Putamen (tissue), 1 donor: ENCODE measurements around the gene DNAJB12.
"Not testable (repeated sequence)": the region's sequence is repeated elsewhere in the genome, so short reads cannot be mapped to it uniquely, and the experiment has no call there.

Experiments
- DNase-seq: peaks from one replicate; pipeline ENCODE4 v3.0.0-alpha.2; 2016; ENCODE audit warnings: low spot score

The DNAJB12 gene

DNA sequence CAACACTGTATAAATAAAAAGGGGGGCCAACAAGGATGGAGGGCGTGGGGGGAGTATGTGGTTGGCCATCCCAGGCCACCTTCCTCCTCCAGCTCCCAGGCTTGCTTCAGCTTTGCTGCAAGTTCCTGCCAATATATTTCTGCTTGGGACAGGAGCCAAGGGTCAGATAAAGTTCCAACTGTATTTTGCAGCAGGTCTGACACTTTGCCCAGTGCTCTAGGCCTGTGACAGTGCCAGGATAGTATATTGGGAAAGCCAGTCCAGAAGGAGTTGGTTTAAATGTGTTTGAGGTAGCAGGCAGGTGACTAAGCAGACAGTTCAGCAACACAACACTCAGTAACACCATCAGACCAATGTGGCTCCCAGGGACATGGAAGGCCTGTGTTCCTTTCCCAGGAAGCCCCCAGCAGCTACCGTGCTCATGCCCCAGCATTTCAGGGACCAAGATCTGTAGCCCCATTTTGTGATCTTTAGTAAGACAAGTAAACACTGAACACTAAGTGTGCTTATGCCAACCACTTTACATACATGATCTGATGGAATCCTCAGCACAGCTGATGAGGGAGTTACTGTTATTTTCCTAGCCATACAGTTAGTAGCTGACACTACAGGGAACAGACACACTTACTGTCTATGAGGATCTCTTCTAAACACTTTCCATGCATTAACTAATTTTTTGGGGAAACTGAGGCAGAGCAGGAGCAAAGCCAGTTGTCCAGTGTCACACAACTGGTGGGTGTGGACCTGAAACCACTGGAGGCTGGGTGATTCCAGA, 38.9 kb downstream of the DNAJB12 start:
- no peak for DNase-seq

DNA sequence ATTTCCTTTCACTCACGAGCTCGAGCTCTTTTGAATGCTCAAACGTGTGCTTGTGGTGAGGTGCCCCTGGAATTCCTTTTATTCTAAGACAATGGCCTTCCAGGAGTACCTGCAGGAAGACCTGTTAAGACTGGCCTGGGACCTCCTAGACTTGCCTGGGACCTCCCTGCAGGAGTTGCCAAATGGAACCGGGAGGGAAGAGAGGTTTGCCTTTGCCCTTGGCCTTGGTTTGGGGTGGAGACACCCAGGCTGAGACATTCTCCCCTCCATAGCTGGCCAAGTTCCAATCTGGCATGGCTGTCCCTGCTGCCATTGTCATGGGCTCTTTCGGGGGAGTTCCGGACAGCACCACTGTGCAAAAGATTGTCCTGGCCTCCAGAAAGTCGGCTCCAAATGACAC, 39.7 kb downstream of the DNAJB12 start:
- no peak for DNase-seq

DNA sequence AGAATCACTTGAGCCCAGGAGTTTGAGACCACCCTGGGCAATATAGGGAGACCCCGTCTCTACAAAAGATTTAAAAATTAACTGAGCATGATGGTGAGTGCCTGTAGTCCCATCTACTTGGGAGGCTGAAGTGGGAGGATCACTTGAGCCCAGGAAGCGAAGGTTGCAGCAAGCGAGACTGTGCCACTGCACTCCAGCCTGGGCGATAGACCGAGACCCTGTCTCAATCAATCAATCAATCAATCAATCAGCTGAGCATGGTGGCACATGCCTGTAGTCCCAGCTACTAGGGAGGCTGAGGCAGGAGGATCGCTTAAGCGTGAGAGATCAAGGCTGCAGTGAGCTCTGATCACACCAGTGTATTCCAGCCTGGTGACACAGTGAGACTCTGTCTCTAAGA, 40.5 kb downstream of the DNAJB12 start:
- DNase-seq = no peak

DNA sequence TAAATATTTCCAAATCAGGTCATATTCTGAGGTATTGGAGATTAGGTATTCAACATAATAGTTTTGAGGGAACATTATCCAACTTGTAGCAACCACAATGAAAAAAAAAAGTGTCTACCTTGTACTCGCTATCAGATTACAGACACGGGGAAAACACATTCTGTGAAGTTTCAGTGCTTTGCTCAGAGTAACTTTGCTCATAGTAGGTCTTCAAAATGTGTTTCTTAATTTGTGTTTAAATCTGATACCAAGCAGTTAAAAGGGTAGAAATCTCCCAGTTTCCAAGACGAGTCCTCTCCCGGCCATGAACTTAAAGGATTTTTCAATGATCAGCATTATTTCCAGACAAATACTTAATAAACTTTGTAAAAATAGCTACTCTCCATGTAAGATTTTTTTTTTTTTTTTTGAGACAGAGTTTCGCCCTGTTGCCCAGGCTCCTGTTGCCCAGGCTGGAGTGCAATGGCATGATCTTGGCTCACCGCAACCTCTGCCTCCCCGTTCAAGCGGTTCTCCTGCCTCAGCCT, 41.8 kb downstream of the DNAJB12 start:
- no peak for DNase-seq

DNA sequence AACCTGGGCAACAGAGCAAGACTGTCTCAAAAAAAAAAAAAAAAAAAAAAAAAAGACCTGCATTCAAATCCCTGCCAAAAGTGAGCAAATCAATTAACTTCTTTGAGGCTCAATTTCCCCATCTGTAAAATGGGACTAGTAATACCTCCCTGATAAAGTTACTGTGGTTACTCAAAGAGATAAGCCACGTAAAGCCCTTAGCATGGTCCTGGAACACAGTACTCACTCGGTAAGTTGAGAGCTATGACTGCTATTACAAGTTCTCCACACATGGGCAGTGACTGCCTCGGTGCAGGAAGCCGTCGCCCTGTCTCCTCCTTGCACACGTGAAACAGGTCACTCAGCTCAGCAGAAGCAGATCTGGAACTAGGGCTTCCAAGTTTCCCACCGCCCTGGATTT, 43.1 kb downstream of the DNAJB12 start:
- DNase-seq = no peak

DNA sequence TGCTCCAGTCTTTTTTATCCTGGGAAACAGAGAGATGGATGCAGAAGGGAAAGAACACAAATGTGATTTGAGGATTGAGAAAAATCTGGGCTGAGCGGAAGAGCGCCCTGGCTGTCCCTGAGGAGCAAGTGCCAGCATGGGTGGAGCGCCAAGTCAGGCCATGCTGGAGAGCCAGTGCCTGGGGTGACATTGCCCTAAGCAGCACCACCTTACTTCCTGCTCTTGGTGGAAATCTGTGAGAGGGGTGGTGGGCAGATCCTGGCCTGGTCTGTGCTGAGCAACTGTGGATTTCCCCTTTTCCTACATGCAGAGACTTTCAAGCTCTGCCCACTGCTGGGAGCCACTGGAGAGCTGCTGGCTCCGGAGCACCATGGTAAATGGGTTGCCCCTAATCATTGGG, 44.1 kb downstream of the DNAJB12 start:
- no peak for DNase-seq

DNA sequence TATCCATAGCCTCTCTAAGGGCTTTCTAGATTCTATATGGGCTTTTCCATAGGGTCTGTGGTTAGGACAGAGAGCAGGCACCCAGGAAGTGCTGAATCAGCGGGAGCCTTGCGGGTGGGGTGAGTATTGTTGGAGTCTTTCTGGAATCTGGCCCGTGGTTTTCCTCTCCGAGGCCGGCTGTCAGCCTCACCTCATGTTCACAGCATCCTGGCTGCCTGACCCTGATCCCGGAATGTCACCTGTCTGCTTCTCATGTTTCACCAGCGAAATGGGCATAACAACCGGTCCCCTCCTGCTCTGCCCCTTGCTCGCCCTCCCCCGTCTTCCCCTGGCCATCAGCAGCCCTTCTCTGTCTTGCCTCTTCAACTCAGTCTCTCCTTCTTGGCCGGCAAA, 44.5 kb downstream of the DNAJB12 start:
- DNase-seq = no peak

DNA sequence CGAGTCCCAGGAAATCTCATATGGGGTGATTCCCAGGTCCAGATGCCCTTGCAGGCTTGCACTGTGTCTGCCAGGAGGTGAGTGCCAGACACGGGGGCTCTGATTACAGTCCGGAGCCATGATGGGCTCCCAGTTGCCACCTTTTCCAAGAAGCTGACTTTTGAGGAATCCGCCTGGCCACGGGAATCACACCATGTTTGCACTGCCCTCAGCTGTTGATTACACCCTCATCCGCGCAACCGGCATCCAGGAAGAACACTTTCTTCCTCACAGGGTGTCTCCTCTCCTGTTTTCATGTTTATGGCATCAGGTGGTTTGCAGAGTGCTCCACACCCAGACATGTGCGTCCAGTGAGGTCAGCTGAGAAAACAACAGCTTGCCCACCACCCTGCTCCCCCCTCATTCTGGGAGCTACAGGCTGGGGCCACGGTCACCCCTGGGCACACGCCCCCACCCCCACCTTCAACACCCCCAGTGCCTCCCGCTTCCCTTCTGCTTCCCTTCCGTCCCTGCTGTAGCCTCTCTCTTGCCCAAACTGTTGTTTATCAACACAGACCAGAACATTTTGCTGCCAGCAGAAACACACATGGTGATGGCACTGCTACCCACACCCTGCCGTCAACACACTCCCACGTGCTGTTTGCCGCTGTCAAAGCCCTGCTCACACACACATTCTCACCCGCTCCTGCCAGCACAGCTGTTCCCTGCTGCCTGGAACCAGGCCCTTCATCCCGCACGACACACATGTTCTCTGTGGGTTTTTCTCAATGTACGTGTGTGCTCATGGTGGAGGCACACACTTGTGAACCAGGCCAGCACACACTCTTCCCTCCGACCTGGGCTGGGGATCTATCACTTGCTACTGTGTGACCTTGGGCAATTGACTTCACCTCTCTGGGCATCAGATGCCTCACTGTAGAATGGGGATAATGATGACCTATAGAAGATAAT, 45.2 kb downstream of the DNAJB12 start:
- DNase-seq = no peak

DNA sequence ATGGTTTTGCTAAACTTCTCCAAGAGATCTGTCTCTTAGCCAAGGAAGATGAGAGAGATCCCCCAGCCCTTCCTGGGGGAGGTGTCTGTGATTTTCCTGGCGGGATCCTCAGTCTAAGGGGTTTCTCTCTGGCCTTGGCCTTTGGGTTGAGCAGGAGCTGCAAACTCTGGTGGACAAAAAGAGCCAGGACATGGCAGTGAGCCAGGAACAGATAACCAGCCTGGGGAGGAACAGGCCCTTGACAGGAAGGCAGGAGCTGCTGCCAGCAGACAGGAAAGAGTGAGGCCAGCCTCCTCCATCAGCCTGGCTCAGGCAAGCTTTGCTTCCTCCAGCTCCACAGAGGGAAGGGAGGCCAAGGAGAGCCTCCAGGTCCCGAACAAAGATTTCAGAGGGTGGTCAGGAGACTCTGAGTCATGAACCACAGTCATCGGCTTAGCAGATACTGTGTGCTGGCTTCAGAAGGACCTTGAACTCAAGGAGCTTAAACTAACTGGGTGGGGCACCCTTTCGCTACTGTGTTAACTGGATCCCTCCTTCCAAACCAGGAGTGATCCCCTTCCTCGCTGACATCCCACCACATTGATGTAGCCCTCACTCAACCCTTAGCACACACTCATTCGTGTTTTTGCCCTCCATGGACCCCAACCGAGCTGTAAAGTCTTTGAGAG, 46.3 kb downstream of the DNAJB12 start:
- no peak for DNase-seq

DNA sequence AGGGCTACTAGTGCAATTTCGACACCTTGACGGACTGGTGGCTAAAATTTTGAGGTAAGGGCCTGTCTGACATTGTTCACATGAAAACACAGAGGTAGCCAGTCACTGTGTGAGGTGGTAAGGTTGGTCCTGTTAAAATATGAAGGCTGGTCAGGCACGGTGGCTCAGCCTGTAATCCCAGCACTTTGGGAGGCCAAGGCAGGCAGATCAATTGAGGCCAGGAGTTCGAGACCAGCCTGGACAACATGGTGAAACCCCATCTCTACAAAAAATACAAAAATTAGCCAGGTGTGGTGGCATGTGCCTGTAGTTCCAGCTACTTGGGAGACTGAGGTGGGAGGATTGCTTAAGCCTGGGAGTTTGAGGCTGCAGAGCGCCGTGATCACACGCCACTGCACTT, 47.0 kb downstream of the DNAJB12 start:
- not testable (repeated sequence) for DNase-seq

DNA sequence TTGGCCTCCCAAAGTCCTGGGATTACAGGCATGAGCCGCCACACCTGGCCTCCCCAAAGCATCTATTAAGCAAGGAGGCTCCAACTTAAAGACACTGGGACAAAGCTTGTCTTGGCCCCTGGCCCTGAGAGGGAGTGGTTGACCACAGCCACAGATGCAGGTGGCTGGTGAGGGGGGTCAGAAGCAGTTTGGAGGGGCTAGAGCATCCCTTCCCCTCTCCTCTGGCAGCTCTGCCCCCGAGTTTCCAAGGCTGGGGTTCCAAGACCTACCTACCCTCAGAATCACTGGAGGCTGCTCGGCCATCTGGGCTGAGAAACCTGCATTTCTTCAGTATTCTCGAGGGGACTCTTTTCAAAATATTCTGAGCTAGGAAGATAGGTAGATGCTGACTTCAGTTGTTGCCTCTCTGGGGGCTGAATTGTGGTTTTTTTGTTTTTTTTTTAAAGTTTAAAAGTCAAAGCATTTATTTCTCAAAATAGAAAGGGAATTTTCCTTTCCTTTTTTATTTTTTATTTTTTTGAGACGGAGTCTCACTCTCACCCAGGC, 48.4 kb downstream of the DNAJB12 start:
- DNase-seq = no peak

DNA sequence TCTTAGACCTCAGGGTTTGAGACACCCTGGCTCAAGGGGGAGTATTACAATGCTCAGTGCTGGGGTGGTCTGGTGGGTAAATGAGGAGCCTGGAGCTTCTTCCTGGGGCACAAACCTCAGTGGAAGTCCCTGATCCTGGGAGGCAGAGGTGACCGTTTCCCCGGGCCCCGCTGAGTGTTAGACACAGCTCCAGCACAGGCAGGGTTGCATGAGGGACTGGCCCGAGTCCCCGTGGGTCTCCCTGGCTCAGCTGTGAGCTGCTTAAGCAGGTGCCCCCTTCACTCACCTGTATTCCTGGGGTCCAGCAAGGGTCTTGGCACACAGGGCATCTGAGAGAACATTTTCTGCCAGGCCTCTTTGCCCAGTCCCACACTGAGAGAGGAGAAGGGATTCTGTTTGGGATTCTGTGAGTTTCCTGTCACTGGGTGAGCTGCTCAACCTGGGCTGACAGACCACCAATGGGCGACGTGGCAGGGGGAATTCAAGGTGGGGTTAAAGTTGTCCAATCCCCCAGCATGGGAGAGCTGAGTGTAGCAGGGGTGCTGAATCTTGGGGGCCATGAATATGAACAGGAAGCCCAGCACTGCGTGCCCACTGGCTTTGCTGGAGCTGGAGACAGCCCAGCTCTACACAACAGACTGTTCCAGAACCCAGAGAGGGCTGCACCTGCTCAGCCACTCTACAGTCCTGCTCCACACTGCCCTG, 51.1 kb downstream of the DNAJB12 start:
- no peak for DNase-seq

DNA sequence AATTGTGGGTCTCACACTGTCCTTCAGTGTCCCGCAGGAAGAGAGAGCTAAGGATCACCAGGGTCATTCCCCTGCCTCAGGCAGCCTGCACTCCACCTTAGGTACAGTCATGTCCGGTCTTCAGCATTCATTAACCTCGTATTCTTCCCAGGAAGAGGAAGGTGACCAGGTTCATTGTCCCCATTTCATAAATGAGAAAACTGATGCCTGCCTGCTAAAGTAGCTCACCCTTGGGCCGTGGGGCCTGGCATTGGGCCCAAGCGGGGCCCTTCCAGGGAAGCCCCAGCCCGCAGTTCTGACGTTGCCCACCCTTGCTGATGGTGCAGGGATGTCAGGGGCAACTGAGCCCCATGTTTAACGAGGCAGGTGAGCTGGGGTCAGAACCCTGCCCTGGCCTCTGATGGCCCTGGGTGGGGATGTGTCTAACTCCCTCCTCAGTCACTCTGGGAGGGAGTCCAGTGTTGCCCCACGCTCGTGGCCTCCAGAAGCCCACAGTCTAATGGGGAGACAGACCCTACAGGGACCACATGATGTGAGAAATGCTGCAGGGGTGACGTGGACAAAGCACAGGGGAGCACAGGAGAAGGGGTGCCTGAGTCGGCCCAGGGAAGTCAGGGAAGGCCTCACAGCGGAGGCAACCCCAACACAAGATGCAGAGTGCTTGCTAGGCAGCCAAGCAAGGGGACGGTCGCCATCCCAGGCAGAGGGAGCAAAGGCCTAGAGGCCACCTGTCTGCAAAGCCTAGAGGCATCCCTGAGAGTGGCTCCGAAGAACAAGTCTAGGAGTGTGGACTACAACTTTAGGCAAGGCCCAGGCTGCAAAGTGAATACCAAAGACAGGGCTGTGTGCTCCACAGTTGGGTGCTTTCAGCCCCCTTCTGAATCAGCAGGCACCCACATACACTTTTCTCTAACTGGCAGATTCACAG, 55.9 kb downstream of the DNAJB12 start:
- no peak for DNase-seq

DNA sequence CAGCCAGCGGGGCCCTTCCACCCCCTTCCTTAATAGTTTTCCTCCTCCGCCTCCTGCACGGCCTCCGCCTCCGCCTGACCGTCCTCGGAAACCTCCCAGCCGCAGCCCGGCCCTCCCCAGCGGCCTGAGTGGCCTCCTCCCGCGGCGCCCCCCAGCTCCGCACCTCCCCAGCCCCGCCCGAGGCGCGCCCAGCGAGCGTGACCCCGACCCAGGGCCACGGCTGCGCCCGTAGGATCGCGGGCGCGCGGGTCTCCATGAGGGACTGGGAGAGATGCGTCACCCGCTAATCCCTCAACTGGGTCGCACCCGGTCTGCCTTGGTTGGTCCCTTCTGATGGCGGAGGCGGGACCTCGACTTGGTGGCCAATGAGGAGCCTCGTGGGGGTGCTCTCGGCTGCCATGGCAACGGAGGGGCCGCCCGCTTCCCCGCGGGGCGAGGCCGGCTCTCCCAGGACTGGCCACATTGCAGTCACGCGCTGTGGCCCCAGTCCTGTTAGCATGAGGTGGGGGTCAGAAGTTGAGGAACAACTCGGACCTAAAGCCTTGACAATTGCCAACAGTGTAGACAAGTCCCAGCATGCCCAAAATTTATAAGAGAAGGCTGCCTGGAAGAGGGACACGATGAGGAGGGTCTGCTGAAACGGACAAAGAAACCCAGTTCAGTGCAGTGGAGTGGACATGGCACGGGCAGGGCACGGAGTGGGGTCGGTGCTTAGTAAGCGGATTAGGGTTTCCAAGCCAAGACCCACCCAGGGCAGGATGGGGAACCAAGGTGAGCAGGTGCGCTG, 56.7 kb downstream of the DNAJB12 start:
- peak; percentile 98 for DNase-seq

DNA sequence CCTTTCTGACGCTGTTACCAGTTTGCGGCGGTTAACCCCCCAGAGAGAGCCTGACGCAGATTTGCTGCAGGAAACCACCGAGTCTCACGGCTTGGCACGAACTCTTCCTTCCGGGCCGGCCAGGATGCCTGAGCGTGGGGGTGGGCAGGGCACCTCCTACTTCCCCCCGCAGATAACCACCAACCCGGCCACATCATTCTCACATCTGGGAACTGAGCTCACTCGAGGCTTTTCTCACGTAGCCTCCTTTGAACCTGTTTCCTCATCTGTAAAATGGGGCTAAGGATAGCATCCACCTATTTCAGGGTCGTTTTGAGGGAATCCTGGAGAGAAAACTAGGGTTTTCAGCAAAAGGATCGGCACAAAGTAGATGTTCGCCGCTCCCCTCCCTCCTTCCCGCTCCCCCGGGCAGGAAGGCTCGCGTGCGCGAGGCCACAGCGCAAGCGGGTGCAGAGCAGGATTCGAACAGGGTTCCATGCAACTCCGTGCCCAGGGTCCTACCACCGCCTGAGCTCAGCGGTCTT, 57.4 kb downstream of the DNAJB12 start:
- DNase-seq = no peak

DNA sequence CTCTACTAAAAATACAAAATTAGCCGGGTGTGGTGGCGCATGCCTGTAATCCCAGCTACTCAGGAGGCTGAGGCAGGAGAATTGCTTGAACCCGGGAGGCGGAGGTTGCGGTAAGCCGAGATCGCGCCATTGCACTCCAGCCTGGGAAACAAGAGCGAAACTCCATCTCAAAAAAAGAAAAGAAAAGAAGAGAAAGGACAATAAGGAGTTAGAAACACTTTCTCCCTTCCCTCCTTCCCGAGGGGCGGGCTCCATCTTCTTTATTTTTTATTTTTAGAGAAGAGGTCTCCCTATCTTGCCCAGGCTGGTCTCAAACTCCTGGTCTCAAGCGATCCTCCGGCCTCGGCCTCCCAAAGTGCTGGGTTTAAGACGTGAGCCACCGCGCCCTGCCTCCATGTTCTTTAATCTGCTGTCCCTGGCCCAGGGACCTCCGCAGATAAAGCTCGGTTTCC, 57.9 kb downstream of the DNAJB12 start:
- DNase-seq = not testable (repeated sequence)

DNA sequence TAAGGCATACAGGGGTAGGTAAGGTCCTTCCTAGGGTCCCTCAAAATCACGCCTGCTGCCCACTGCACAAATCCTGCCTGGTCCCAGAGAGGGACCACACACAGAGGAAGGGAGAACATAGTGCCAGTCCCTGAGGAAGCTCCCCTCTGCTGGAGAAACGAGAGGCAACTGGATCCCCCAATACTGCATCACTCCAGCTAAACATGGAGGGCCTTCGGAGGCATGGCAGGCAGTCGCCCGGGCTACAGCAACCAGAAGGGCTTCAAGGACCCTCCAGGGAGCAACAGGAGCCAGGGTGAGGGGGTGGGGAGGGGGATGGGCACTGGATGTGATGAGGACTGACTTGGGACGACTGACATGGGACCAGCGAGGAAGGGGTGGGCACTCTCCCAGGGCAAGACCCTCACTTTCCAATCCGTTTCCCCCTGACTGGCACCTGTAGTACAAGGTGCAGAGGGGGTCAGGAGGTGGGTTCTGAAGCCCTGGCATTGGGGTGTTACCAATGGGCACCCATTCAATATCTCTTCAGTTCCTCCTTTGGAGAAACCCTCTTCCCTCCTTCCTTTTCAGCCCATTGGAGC, 59.3 kb downstream of the DNAJB12 start:
- DNase-seq = no peak

DNA sequence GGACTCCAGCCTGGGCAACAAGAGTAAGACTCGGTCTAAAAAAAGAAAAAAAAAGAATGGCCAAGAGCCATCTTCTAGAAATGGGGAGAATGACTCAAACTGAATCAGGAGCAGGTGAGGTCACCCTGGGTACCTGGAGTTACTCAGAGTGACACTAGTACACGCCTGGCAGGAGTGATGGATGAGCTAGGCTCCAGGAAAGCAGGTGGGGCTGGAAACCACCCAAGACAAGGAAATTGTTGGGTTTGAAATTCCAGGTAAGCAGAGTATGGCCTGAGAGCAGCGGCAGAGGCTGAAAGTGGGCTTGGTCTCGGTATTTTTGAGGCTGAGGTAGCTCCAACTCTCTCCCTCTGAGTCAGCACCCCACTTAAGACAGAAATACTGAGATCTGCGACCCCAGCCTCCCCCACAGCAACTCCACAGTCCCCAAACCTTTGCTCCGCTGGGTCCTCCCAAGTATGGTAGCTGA, 62.5 kb downstream of the DNAJB12 start:
- no peak for DNase-seq
